Lung (tissue), 12 donors: ENCODE data around the gene CAPN5. TPM values are rescaled to one million over a fixed set of nuclear protein-coding genes. Genes with fewer than 3 reads are reported as not detected.

Source experiments
- ATAC-seq: fragments of 200-7000 bp; cut with Tn5 transposase; one replicate; pipeline ENCODE4 v1.9.1; 2020; ENCODE audit warnings: moderate number of reproducible peaks; ENCODE audit not compliant: insufficient read depth, low FRiP score
- DNase-seq, 3 donors: peaks; one replicate each; pipeline ENCODE4 v3.0.0-alpha.2; 2013 to 2017
- H3K27ac ChIP-seq, 2 donors: one replicate each; pipeline ENCODE4 v1.5.1; 2013; ENCODE audit warnings: mild to moderate bottlenecking in 2 of 2, moderate library complexity in 2 of 2, control low read depth in 1 of 2, inconsistent platforms in 1 of 2, low read depth in 1 of 2, low read length in 1 of 2
- H3K27me3 ChIP-seq, 3 donors: one replicate each; pipeline ENCODE4 v1.5.1; 2013; ENCODE audit warnings: low read length in 2 of 3; ENCODE audit not compliant: control insufficient read depth in 3 of 3, insufficient read depth in 3 of 3
- H3K36me3 ChIP-seq, 4 donors: one replicate each; pipeline ENCODE4 v1.5.1; 2013; ENCODE audit warnings: low read length in 4 of 4, mild to moderate bottlenecking in 1 of 4, moderate library complexity in 1 of 4; ENCODE audit not compliant: control insufficient read depth in 4 of 4, insufficient read depth in 4 of 4
- H3K4me1 ChIP-seq, 5 donors: one replicate each; pipeline ENCODE4 v1.5.1; 2013; ENCODE audit warnings: low read length in 5 of 5, mild to moderate bottlenecking in 2 of 5, moderate library complexity in 1 of 5; ENCODE audit not compliant: control insufficient read depth in 5 of 5, insufficient read depth in 5 of 5
- H3K4me3 ChIP-seq: one replicate; pipeline ENCODE4 v1.5.1; 2013; ENCODE audit warnings: mild to moderate bottlenecking, control low read depth, moderate library complexity
- H3K9ac ChIP-seq, 2 donors: one replicate each; pipeline ENCODE4 v1.5.1; 2013; ENCODE audit warnings: low read length in 2 of 2, control low read depth in 1 of 2; ENCODE audit not compliant: insufficient read depth in 1 of 2
- H3K9me3 ChIP-seq, 4 donors: one replicate each; pipeline ENCODE4 v1.5.1; 2013; ENCODE audit warnings: low read length in 3 of 4, mild to moderate bottlenecking in 1 of 4, moderate library complexity in 1 of 4; ENCODE audit not compliant: control insufficient read depth in 4 of 4, insufficient read depth in 3 of 4
- WGBS, 2 donors: extraction: QIAGEN DNeasy Blood & Tissue Kit; methylation state at CpG; one replicate each; pipeline ENCODE4 v1.1.7; 2013; 5-methylcytosine and 5-hydroxymethylcytosine counted together
- polyA plus RNA-seq, 2 donors: library from polyadenylated mRNA; stranded (reverse); fragments of 200-250 nt; gene quantifications; one replicate each; pipeline ENCODE4 v1.2.1, GENCODE V29; 2013
- total RNA-seq, 2 donors: library from RNA; depleted of rRNA in 1 of 2; stranded (reverse); fragments of >200 nt in 1 of 2; gene quantifications; one replicate each; pipeline ENCODE4 v1.2.1, GENCODE V29; 2014 to 2021
- TF ChIP-seq, protein P1 (sequence below): IDR thresholded peaks from 2 replicates; pipeline ENCODE4 v1.5.1; 2012; ENCODE audit warnings: mild to moderate bottlenecking; ENCODE audit errors: control extremely low read depth, extremely low read depth
- donor health status: control.
- donor health status: control.
- donor health status: Bipolar disorder and iron deficiency.
- donor health status: healthy.
- donor health status: DM: yes; HTN: yes; CAD: no.

The CAPN5 gene
- total and polyA plus RNA-seq, 4 donors, result 3.0 to 16.1 (median 9.4) TPM

DNA sequence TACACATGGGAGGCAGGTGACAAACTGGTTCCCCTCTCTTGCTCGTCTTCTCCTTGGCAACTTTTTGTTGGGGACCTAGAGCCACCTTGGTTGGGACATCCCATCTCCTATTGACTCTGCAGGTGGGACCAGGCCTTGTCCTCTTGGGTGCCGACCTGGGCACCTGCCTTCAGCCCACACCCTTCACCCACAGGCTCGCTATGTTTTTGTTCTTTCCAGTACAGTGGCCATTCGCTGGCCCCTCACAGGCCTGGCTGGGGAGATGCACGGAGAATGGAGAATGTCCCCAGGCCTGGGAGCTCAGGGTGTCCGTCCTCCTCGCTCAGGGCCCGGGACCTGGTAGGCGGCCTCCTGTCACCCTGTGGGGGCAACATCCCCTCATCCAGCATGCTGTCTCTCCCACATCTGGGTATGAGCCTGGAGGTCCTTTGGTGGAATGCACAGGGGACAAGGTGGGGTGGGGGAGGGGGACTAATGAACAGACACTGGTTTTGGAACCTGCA is 21.0 kb downstream of the CAPN5 start:
- H3K27ac ChIP-seq, result no peak overlapping the region

DNA sequence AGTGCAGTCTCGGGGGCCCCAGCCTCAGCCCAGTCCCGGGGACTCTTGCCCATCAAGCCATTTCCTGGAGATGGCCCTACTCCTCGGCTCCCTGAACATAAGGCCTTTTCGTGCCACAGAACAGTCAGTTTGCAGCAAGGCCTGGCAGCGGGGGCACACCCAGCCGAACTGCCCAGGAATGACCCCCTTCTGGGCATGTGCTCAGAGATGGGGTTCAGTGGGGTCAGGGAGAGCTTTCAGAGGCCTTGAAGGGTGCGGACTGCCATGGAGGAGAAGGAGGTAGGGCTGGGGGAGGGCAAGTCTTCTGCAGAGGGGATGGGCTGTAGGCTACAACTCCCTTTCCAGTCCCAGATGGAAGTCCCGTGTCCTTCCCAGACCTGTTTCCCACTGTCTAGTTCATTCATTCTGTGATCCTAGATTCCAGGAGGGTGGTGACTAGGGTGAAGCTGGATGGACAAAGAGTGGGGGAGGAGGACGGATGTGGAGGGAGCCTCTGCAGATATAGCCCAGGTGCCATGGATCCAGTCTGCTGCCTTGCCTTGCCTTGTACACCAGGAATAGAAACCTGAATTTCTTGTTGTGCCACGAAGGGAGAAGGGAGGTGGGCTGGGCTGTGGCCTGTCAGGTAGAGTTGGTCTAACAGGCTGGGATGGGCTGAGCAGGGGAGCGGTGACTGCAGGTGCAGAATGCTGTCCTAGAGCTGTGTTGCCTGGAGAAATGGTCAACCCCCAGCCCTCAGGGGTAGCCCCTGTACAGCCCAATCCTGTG is 21.6 kb downstream of the CAPN5 start:
- 75 to 79% methylated on average over 11 of the region's 11 CpGs for WGBS, 2 donors
- TF ChIP-seq, protein P1, sequence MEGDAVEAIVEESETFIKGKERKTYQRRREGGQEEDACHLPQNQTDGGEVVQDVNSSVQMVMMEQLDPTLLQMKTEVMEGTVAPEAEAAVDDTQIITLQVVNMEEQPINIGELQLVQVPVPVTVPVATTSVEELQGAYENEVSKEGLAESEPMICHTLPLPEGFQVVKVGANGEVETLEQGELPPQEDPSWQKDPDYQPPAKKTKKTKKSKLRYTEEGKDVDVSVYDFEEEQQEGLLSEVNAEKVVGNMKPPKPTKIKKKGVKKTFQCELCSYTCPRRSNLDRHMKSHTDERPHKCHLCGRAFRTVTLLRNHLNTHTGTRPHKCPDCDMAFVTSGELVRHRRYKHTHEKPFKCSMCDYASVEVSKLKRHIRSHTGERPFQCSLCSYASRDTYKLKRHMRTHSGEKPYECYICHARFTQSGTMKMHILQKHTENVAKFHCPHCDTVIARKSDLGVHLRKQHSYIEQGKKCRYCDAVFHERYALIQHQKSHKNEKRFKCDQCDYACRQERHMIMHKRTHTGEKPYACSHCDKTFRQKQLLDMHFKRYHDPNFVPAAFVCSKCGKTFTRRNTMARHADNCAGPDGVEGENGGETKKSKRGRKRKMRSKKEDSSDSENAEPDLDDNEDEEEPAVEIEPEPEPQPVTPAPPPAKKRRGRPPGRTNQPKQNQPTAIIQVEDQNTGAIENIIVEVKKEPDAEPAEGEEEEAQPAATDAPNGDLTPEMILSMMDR, result no peak
- no peak overlapping the region for H3K27ac ChIP-seq
- H3K9ac ChIP-seq, result no peak overlapping the region
- DNase-seq, result peak; percentile 65 to 79 (median 72)
- ATAC-seq, result no peak
- H3K9me3 ChIP-seq, result no peaks in the 10 kb centered on the region
- peaks cover 0 to 16% (median 0%) of the 10 kb centered on the region in 5 donors for H3K4me1 ChIP-seq
- peaks cover 0 to 5% (median 0%) of the 10 kb centered on the region in 4 donors for H3K36me3 ChIP-seq
- no peaks in the 10 kb centered on the region for H3K27me3 ChIP-seq
- H3K4me3 ChIP-seq, result no peak overlapping the region

More for the DNA sequence above, 21.0 kb downstream of the CAPN5 start:
- WGBS, 2 donors, result 93 to 94% methylated on average over 9 of the region's 9 CpGs
- Histone ChIP-seq H3K36me3 (peaks cover 0 to 5% (median 0%) of the 10 kb centered on the region in 4 donors), H3K27me3 (no peaks in the 10 kb centered on the region), H3K9ac (no peak overlapping the region), H3K4me1 (peaks cover 0 to 16% (median 4%) of the 10 kb centered on the region in 5 donors), H3K9me3 (no peaks in the 10 kb centered on the region), H3K4me3 (no peak overlapping the region)
- DNase-seq (no peak), ATAC-seq (no peak)
- TF ChIP-seq, protein P1, result no peak

DNA sequence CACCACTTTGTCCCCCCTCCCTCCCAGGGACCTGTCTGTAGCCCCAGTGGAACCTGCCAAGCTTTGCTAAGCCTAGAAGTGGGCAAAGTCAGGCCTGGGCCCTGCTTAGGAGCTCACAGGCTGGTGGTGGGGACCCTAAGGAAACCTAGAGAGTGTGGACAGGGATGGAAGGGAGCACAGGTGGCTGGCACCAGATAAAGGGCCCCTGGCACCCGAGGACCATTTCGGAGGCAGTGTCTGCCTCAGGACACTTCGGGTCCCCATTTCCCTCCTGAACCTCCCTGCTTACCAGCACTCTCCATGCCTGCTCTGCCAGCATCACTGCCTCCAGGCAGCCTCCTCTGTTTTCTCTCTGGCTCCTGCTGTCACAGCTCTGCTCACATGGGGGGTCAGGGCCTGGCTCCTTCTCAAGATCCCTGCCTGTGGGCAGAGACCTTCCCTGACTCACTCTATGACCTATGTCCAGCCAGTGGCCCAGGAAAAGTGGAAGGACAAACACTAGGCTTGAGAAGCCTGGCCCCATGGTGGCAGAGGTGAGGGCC is 22.3 kb downstream of the CAPN5 start:
- TF ChIP-seq, protein P1, result no peak
- Histone ChIP-seq H3K9ac (no peak overlapping the region), H3K27ac (no peak overlapping the region), H3K9me3 (no peaks in the 10 kb centered on the region), H3K4me3 (no peak overlapping the region), H3K27me3 (no peaks in the 10 kb centered on the region), H3K4me1 (peaks cover 0 to 16% (median 0%) of the 10 kb centered on the region in 5 donors), H3K36me3 (peaks cover 0 to 5% (median 2%) of the 10 kb centered on the region in 4 donors)
- ATAC-seq (no peak), DNase-seq (no peak)
- WGBS, 2 donors, result 85 to 92% methylated on average over 3 of the region's 3 CpGs
